SK-N-SH (cell line): ENCODE measurements around the gene IL17RE.

Experiments
- CTCF ChIP-seq: fragments of 200-600 bp; sonication (generic); IDR thresholded peaks from 2 replicates; pipeline ENCODE4 v1.6.1; 2017; ENCODE audit warnings: antibody characterized with exemption, mild to moderate bottlenecking, moderate library complexity
- ELF1 ChIP-seq: IDR thresholded peaks from 2 replicates; pipeline ENCODE4 v1.4.0; 2012
- EP300 ChIP-seq, 2 experiments: IDR thresholded peaks; 2 replicates each; pipeline versions ENCODE4 v1.4.0 to v1.6.1; 2012; ENCODE audit warnings: borderline replicate concordance in 1 of 2, low read depth in 1 of 2, low read length in 1 of 2
- MXI1 ChIP-seq: IDR thresholded peaks from 2 replicates; pipeline ENCODE4 v1.6.1; 2012; ENCODE audit warnings: mild to moderate bottlenecking, low read depth, low read length, improper control_type of control experiment
- NFIC ChIP-seq: IDR thresholded peaks from 2 replicates; pipeline ENCODE4 v1.4.0; 2012; ENCODE audit warnings: borderline replicate concordance
- RCOR1 ChIP-seq: fragments of 150-350 bp; IDR thresholded peaks from 2 replicates; pipeline ENCODE4 v1.6.1; 2017; ENCODE audit warnings: antibody characterized with exemption, low read length
- REST ChIP-seq: IDR thresholded peaks from 2 replicates; pipeline ENCODE4 v1.6.1; 2012; ENCODE audit warnings: mild to moderate bottlenecking, low read depth, low read length, moderate library complexity
- RFX5 ChIP-seq: IDR thresholded peaks from 2 replicates; pipeline ENCODE4 v1.6.1; 2012; ENCODE audit warnings: mild to moderate bottlenecking, improper control_type of control experiment, low read length
- SIN3A ChIP-seq: IDR thresholded peaks from 2 replicates; pipeline ENCODE4 v1.6.1; 2012; ENCODE audit warnings: low read depth, mild to moderate bottlenecking, low read length, moderate library complexity, borderline replicate concordance
- SMC3 ChIP-seq: IDR thresholded peaks from 2 replicates; pipeline ENCODE4 v1.6.1; 2012; ENCODE audit warnings: low read depth, low read length, improper control_type of control experiment
- TAF1 ChIP-seq: IDR thresholded peaks from 2 replicates; pipeline ENCODE4 v1.6.1; 2012; ENCODE audit warnings: low read depth, mild to moderate bottlenecking, low read length, moderate library complexity, borderline replicate concordance

- no peak for TF ChIP-seq CTCF
- TF ChIP-seq ELF1: peak; percentile 41; the same call in 1 of the 2 replicates
- TF ChIP-seq EP300 (IDR thresholded peaks at IDR 0.05; ENCODE audit: borderline replicate concordance in 1 of 2, low read depth in 1 of 2, low read length in 1 of 2): no peak
- TF ChIP-seq RFX5: no peak
- no peak for TF ChIP-seq REST
- TF ChIP-seq SMC3: no peak
- TF ChIP-seq SIN3A: no peak
- 0 out of 2 replicates have a peak, but pooled peaks have one; percentile 24 for TF ChIP-seq TAF1
- no peak for TF ChIP-seq NFIC
- no peak for TF ChIP-seq RCOR1
- no peak for TF ChIP-seq MXI1
Observed at GRCh38 chr3:9915254-9916141, 12.8 kb downstream of the IL17RE start.
